Keratinocyte (primary cell): ENCODE results near the gene PTPRD.

ENCODE experiments used
- EZH2 ChIP-seq: IDR thresholded peaks from one replicate; pipeline ENCODE4 v1.6.1; 2012; ENCODE audit warnings: inconsistent platforms, mild to moderate bottlenecking, low read length, moderate library complexity
- TF ChIP-seq, protein P1 (sequence below), 3 experiments: IDR thresholded peaks in 1 of 3; conservative IDR thresholded peaks in 1 of 3; optimal IDR thresholded peaks in 1 of 3; 2 replicates in 2 of 3; 3 replicates in 1 of 3; pipeline versions ENCODE3 to v1.5.1; 2011; ENCODE audit warnings: low read length in 3 of 3, mild to moderate bottlenecking in 3 of 3, moderate library complexity in 2 of 3, control low read depth in 1 of 3, inconsistent platforms in 1 of 3; ENCODE audit not compliant: insufficient read depth in 2 of 3; ENCODE audit errors: extremely low read depth in 1 of 3

GRCh38 chr9:9387511-9388115 is 1225.2 kb downstream of the PTPRD start:
- TF ChIP-seq, protein P1, sequence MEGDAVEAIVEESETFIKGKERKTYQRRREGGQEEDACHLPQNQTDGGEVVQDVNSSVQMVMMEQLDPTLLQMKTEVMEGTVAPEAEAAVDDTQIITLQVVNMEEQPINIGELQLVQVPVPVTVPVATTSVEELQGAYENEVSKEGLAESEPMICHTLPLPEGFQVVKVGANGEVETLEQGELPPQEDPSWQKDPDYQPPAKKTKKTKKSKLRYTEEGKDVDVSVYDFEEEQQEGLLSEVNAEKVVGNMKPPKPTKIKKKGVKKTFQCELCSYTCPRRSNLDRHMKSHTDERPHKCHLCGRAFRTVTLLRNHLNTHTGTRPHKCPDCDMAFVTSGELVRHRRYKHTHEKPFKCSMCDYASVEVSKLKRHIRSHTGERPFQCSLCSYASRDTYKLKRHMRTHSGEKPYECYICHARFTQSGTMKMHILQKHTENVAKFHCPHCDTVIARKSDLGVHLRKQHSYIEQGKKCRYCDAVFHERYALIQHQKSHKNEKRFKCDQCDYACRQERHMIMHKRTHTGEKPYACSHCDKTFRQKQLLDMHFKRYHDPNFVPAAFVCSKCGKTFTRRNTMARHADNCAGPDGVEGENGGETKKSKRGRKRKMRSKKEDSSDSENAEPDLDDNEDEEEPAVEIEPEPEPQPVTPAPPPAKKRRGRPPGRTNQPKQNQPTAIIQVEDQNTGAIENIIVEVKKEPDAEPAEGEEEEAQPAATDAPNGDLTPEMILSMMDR (optimal IDR thresholded peaks at IDR 0.05 in 1 of 3, IDR thresholded peaks at IDR 0.05 in 1 of 3, conservative IDR thresholded peaks at IDR 0.05 in 1 of 3; ENCODE audit: extremely low read depth in 1 of 3, insufficient read depth in 2 of 3, low read length in 3 of 3): no peak
- no peak for TF ChIP-seq EZH2
